Fibroblast of lung (primary cell): ENCODE results near the gene ZSWIM6.

Experiments
- EZH2 ChIP-seq: IDR thresholded peaks from 2 replicates; pipeline ENCODE4 v1.5.1; 2012; ENCODE audit warnings: low read length, control low read depth, mild to moderate bottlenecking; ENCODE audit errors: missing control alignments
- TF ChIP-seq, protein P1 (sequence below), 2 donors: IDR thresholded peaks in 1 of 2; conservative IDR thresholded peaks in 1 of 2; 1 replicate in 1 of 2; 2 replicates in 1 of 2; pipeline ENCODE4 v1.5.1; 2011 to 2012; ENCODE audit warnings: low read length in 2 of 2, control low read depth in 1 of 2, inconsistent platforms in 1 of 2, low read depth in 1 of 2, mild to moderate bottlenecking in 1 of 2

DNA sequence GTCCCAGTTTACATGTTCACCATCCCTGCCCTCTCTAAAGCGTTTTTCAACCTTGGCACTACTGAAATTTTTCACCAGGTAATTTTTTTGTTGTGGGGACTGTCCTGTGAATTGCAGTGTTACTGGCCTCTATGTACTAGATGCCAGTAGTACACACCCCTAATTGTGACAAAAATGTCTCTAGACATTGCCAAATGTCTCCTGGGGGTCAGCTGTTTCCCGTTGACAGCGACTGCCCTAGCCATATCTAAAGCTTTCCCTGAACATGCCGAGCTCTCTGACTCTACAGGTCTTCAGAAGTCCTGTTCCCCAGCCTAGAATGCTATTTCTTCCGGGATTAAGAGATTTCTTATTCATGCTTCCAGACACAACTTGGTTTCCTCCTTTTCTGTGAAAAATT, 235.3 kb downstream of the ZSWIM6 start:
- TF ChIP-seq EZH2 = no peak
- TF ChIP-seq, protein P1, sequence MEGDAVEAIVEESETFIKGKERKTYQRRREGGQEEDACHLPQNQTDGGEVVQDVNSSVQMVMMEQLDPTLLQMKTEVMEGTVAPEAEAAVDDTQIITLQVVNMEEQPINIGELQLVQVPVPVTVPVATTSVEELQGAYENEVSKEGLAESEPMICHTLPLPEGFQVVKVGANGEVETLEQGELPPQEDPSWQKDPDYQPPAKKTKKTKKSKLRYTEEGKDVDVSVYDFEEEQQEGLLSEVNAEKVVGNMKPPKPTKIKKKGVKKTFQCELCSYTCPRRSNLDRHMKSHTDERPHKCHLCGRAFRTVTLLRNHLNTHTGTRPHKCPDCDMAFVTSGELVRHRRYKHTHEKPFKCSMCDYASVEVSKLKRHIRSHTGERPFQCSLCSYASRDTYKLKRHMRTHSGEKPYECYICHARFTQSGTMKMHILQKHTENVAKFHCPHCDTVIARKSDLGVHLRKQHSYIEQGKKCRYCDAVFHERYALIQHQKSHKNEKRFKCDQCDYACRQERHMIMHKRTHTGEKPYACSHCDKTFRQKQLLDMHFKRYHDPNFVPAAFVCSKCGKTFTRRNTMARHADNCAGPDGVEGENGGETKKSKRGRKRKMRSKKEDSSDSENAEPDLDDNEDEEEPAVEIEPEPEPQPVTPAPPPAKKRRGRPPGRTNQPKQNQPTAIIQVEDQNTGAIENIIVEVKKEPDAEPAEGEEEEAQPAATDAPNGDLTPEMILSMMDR (conservative IDR thresholded peaks at IDR 0.05 in 1 of 2, IDR thresholded peaks at IDR 0.05 in 1 of 2; ENCODE audit: low read depth in 1 of 2, low read length in 2 of 2) = no peak
